HepG2 (cell line): ENCODE results near the gene ALOX12. TPM values are rescaled to one million over a fixed set of nuclear protein-coding genes. Genes with fewer than 3 reads are reported as not detected.

Experiments used
- DNMT1 ChIP-seq: sonication (generic); formaldehyde crosslinking; IDR thresholded peaks from 2 replicates; pipeline ENCODE4 v1.5.1; 2020; ENCODE audit warnings: mild to moderate bottlenecking, missing genetic modification reagents
- HDAC1 ChIP-seq: sonication (generic); formaldehyde crosslinking; IDR thresholded peaks from 2 replicates; pipeline ENCODE4 v1.5.1; 2020; ENCODE audit warnings: mild to moderate bottlenecking, missing genetic modification reagents
- HMGXB4 ChIP-seq, 2 experiments: sonication (generic) in 1 of 2; formaldehyde crosslinking in 1 of 2; IDR thresholded peaks; 2 replicates each; pipeline versions ENCODE4 v1.4.0 to v1.6.1; 2018 to 2020; ENCODE audit warnings: missing genetic modification reagents in 2 of 2, borderline replicate concordance in 1 of 2, low read depth in 1 of 2, mild to moderate bottlenecking in 1 of 2, missing biosample characterization in 1 of 2
- KLF13 ChIP-seq: sonication (generic); formaldehyde crosslinking; IDR thresholded peaks from 2 replicates; pipeline ENCODE4 v1.4.0; 2020; ENCODE audit warnings: mild to moderate bottlenecking, missing genetic modification reagents
- KLF9 ChIP-seq: IDR thresholded peaks from 2 replicates; pipeline ENCODE4 v1.6.1; 2016; ENCODE audit warnings: low read depth
- POLR2G ChIP-seq: fragments of 200-400 bp; formaldehyde crosslinking; IDR thresholded peaks from 2 replicates; pipeline ENCODE4 v1.6.1; 2018; ENCODE audit warnings: mild to moderate bottlenecking, low read depth, low read length, moderate library complexity
- ZBTB4 ChIP-seq: sonication (generic); formaldehyde crosslinking; IDR thresholded peaks from 2 replicates; pipeline ENCODE4 v1.4.0; 2020; ENCODE audit warnings: missing genetic modification reagents, mild to moderate bottlenecking, borderline replicate concordance
- ZNF333 ChIP-seq: sonication (generic); formaldehyde crosslinking; IDR thresholded peaks from 2 replicates; pipeline ENCODE4 v1.4.0; 2020; ENCODE audit warnings: mild to moderate bottlenecking, missing genetic modification reagents, borderline replicate concordance
- ZNF441 ChIP-seq: sonication (generic); formaldehyde crosslinking; IDR thresholded peaks from 2 replicates; pipeline ENCODE4 v1.7.0; 2021; ENCODE audit warnings: missing genetic modification reagents, borderline replicate concordance
- ZNF572 ChIP-seq: sonication (generic); formaldehyde crosslinking; IDR thresholded peaks from 2 replicates; pipeline ENCODE4 v1.5.1; 2020; ENCODE audit warnings: mild to moderate bottlenecking, missing genetic modification reagents
- ZSCAN30 ChIP-seq: sonication (generic); formaldehyde crosslinking; IDR thresholded peaks from 2 replicates; pipeline ENCODE4 v1.5.0; 2020; ENCODE audit warnings: mild to moderate bottlenecking, missing genetic modification reagents
- polyA plus RNA-seq, 8 experiments: library from polyadenylated mRNA; depleted of rRNA in 3 of 8; stranded (reverse) in 7 of 8; unstranded in 1 of 8; fragments of >200 nt; fragmentation: Illumina TruSeq in 4 of 8; extraction: Trizol in 4 of 8; gene quantifications; 2 replicates each; pipeline versions ENCODE4 v1.2.1 to v1.2.3, GENCODE V29; 2011 to 2016; ENCODE audit warnings: low read depth in 4 of 8, missing spikeins in 1 of 8, mixed read lengths in 1 of 8; ENCODE audit not compliant: insufficient read depth in 1 of 8
- total RNA-seq, 5 experiments: library from RNA; depleted of rRNA; stranded (reverse); fragments of >200 nt; fragmentation: Illumina TruSeq; extraction: Trizol; gene quantifications; 2 replicates each; pipeline ENCODE4 v1.2.3, GENCODE V29; 2016; ENCODE audit warnings: low read depth in 1 of 5
- TF ChIP-seq, protein P1 (sequence below): sonication (generic); formaldehyde crosslinking; IDR thresholded peaks from 2 replicates; pipeline ENCODE4 v1.5.1; 2020; ENCODE audit warnings: missing genetic modification reagents, mild to moderate bottlenecking, borderline replicate concordance
- TF ChIP-seq, protein P2 (sequence below): sonication (generic); formaldehyde crosslinking; IDR thresholded peaks from 2 replicates; pipeline ENCODE4 v1.5.1; 2020; ENCODE audit warnings: missing genetic modification reagents, mild to moderate bottlenecking, borderline replicate concordance
- TF ChIP-seq, protein P3 (sequence below): sonication (generic); formaldehyde crosslinking; IDR thresholded peaks from 2 replicates; pipeline ENCODE4 v1.4.0; 2020; ENCODE audit warnings: low read depth, mild to moderate bottlenecking, missing genetic modification reagents
- TF ChIP-seq, protein P4 (sequence below): sonication (generic); formaldehyde crosslinking; IDR thresholded peaks from 2 replicates; pipeline ENCODE4 v1.8.1; 2023; ENCODE audit warnings: mild to moderate bottlenecking, inconsistent platforms, moderate library complexity, missing genetic modification reagents, borderline replicate concordance

The ALOX12 gene
- total and polyA plus RNA-seq, 2 of the 13 experiments (the other 11 are each of a cell fraction or from before 2014, with no cell fraction given), result not detected

DNA sequence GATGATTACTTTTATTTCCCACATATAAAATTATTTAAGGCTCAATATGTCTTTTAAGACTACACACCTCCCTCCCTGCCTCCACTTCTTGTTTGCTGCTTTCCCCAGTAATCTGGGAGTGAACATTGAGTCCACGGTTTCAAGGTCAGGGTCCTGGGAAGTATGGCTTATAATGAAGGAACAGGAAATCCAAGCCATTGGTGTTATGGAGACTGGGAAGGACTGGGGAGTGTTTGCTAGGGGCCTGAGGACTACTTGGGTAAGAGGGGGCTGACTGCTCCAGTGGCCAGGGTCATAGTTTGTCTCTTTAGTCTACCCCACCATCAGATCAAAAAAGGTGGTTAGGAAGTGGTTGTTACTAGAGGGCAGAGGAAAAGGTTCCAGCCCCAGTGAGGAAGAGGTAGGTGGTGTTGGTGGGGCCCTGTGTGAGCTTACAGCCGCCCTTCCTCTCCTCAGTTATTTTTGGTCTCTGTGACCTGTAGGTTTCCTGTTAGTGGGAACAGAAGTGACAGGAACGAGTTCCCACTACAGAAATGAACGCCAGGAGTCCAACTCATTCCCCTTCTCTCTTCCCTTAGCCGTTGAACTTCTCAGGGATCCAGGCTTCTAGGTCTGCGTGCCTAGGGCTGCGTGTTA, 39.2 kb downstream of the ALOX12 start (continued):
- TF ChIP-seq, protein P1, sequence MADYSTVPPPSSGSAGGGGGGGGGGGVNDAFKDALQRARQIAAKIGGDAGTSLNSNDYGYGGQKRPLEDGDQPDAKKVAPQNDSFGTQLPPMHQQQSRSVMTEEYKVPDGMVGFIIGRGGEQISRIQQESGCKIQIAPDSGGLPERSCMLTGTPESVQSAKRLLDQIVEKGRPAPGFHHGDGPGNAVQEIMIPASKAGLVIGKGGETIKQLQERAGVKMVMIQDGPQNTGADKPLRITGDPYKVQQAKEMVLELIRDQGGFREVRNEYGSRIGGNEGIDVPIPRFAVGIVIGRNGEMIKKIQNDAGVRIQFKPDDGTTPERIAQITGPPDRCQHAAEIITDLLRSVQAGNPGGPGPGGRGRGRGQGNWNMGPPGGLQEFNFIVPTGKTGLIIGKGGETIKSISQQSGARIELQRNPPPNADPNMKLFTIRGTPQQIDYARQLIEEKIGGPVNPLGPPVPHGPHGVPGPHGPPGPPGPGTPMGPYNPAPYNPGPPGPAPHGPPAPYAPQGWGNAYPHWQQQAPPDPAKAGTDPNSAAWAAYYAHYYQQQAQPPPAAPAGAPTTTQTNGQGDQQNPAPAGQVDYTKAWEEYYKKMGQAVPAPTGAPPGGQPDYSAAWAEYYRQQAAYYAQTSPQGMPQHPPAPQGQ (CRISPR knock-in tag), result 0 out of 2 replicates have a peak, but pooled peaks have one; percentile 45
- TF ChIP-seq, protein P2, sequence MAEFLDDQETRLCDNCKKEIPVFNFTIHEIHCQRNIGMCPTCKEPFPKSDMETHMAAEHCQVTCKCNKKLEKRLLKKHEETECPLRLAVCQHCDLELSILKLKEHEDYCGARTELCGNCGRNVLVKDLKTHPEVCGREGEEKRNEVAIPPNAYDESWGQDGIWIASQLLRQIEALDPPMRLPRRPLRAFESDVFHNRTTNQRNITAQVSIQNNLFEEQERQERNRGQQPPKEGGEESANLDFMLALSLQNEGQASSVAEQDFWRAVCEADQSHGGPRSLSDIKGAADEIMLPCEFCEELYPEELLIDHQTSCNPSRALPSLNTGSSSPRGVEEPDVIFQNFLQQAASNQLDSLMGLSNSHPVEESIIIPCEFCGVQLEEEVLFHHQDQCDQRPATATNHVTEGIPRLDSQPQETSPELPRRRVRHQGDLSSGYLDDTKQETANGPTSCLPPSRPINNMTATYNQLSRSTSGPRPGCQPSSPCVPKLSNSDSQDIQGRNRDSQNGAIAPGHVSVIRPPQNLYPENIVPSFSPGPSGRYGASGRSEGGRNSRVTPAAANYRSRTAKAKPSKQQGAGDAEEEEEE (CRISPR knock-in tag), result 0 out of 2 replicates have a peak, but pooled peaks have one; percentile 44
- TF ChIP-seq, protein P3, sequence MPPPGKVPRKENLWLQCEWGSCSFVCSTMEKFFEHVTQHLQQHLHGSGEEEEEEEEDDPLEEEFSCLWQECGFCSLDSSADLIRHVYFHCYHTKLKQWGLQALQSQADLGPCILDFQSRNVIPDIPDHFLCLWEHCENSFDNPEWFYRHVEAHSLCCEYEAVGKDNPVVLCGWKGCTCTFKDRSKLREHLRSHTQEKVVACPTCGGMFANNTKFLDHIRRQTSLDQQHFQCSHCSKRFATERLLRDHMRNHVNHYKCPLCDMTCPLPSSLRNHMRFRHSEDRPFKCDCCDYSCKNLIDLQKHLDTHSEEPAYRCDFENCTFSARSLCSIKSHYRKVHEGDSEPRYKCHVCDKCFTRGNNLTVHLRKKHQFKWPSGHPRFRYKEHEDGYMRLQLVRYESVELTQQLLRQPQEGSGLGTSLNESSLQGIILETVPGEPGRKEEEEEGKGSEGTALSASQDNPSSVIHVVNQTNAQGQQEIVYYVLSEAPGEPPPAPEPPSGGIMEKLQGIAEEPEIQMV, result 0 out of 2 replicates have a peak, but pooled peaks have one; percentile 10
- 0 out of 4 replicates have a peak, but pooled peaks of 1 of the 2 experiments have one; percentile 7 for TF ChIP-seq HMGXB4 (CRISPR knock-in tag; IDR thresholded peaks at IDR 0.05; ENCODE audit: borderline replicate concordance in 1 of 2, low read depth in 1 of 2)
- no peak for TF ChIP-seq KLF13 (CRISPR knock-in tag)
- TF ChIP-seq ZBTB4 (CRISPR knock-in tag), result no peak; the same call in 1 of the 2 replicates
- TF ChIP-seq HDAC1, result peak; percentile 4; the same call in 1 of the 2 replicates
- TF ChIP-seq, protein P4, sequence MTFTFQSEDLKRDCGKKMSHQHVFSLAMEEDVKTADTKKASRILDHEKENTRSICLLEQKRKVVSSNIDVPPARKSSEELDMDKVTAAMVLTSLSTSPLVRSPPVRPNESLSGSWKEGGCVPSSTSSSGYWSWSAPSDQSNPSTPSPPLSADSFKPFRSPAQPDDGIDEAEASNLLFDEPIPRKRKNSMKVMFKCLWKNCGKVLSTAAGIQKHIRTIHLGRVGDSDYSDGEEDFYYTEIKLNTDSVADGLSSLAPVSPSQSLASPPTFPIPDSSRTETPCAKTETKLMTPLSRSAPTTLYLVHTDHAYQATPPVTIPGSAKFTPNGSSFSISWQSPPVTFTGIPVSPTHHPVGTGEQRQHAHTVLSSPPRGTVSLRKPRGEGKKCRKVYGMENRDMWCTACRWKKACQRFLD, result 0 out of 2 replicates have a peak, but pooled peaks have one; percentile 11
- 0 out of 2 replicates have a peak, but pooled peaks have one; percentile 9 for TF ChIP-seq ZNF333
- peak; percentile 21; the same call in 1 of the 2 replicates for TF ChIP-seq ZSCAN30 (CRISPR knock-in tag)
- TF ChIP-seq KLF9 (CRISPR knock-in tag), result 0 out of 2 replicates have a peak, but pooled peaks have one; percentile 13
- TF ChIP-seq POLR2G, result peak; percentile 11; the same call in 1 of the 2 replicates
- no peak for TF ChIP-seq ZNF441 (CRISPR knock-in tag)
- TF ChIP-seq ZNF572 (CRISPR knock-in tag), result peak; percentile 68; the same call in 1 of the 2 replicates
- TF ChIP-seq DNMT1 (CRISPR knock-in tag), result 0 out of 2 replicates have a peak, but pooled peaks have one; percentile 44
